GM12878 (cell line): ENCODE results near the gene CRYL1. TPM values are rescaled to one million over a fixed set of nuclear protein-coding genes. Genes with fewer than 3 reads are reported as not detected.

Source experiments
- ATAC-seq: fragments of 200-7000 bp; cut with Tn5 transposase; 3 replicates; pipeline ENCODE4 v1.9.1; 2020; ENCODE audit warnings: mild to moderate bottlenecking, moderate library complexity
- BruUV-seq: library from RNA; stranded (reverse); fragments of 400-500 nt; replicated peaks from 2 replicates; lab custom pipeline; 2021; lab: Mats Ljungman, UMichigan
- CTCF ChIA-PET: fragments of 300-600 bp; sonication (Branson Sonifier 250); formaldehyde crosslinking; extraction: SDS; loops from one replicate; lab custom pipeline; 2021; ENCODE audit warnings: inconsistent platforms; lab: Yijun Ruan, JAX
- POLR2A ChIA-PET: fragments of 350-600 bp; formaldehyde crosslinking; extraction: SDS; loops from one replicate; lab custom pipeline; 2021; ENCODE audit warnings: inconsistent platforms; lab: Charles Lee
- RAD21 ChIA-PET: fragments of 300-600 bp; sonication (Branson Sonifier 250); formaldehyde crosslinking; loops from one replicate; lab custom pipeline; 2023; ENCODE audit warnings: antibody characterized with exemption; ENCODE audit not compliant: unreplicated experiment; lab: Charles Lee
- SMC1A ChIA-PET: fragments of 300-600 bp; sonication (Branson Sonifier 250); formaldehyde crosslinking; loops from one replicate; lab custom pipeline; 2023; ENCODE audit not compliant: unreplicated experiment, uncharacterized antibody; lab: Charles Lee
- DNase-seq: peaks from one replicate; pipeline ENCODE4 v3.0.0-alpha.2; 2011; ENCODE audit warnings: low read depth, low spot score
- FAIRE-seq: peaks from 3 replicates; lab custom pipeline; 2011; peaks lifted over from hg19 to GRCh38; lab: Jason Lieb, UNC
- H2AFZ ChIP-seq: 2 replicates; pipeline ENCODE4 v1.6.0; 2011; ENCODE audit warnings: low read depth, low read length, control low read depth; ENCODE audit not compliant: control insufficient read depth
- H3K27ac ChIP-seq: 2 replicates; pipeline ENCODE4 v1.5.1; 2011; ENCODE audit warnings: control low read depth; ENCODE audit not compliant: control insufficient read depth, insufficient read depth
- H3K27me3 ChIP-seq, 2 experiments: replicated peaks in 1 of 2; 2 replicates each; pipeline versions ENCODE4 v1.6.0 to v1.6.1; 2011; ENCODE audit warnings: low read length in 1 of 2; ENCODE audit not compliant: control insufficient read depth in 2 of 2, insufficient read depth in 2 of 2
- H3K36me3 ChIP-seq, 2 experiments: 2 replicates each; pipeline ENCODE4 v1.5.1; 2011; ENCODE audit warnings: low read length in 1 of 2; ENCODE audit not compliant: control insufficient read depth in 2 of 2, insufficient read depth in 2 of 2
- H3K4me1 ChIP-seq: 2 replicates; pipeline ENCODE4 v1.6.1; 2011; ENCODE audit warnings: mild to moderate bottlenecking, low read length, moderate library complexity, mixed read lengths; ENCODE audit not compliant: control insufficient read depth, insufficient read depth
- H3K4me2 ChIP-seq: 2 replicates; pipeline ENCODE4 v1.6.0; 2011; ENCODE audit warnings: control low read depth; ENCODE audit not compliant: control insufficient read depth, insufficient read depth
- H3K4me3 ChIP-seq: fragments of 200-600 bp; sonication (generic); 2 replicates; pipeline ENCODE4 v1.5.1; 2016
- H3K79me2 ChIP-seq: 2 replicates; pipeline ENCODE4 v1.6.0; 2011; ENCODE audit warnings: low read length; ENCODE audit not compliant: control insufficient read depth, insufficient read depth
- H3K9ac ChIP-seq: 2 replicates; pipeline ENCODE4 v1.8.0; 2011; ENCODE audit warnings: low read length, control low read depth, mixed read lengths; ENCODE audit not compliant: control insufficient read depth, insufficient read depth
- H3K9me3 ChIP-seq: replicated peaks from 3 replicates; pipeline ENCODE4 v1.5.1; 2011; ENCODE audit warnings: mild to moderate bottlenecking, low read length; ENCODE audit not compliant: control insufficient read depth, insufficient read depth
- H4K20me1 ChIP-seq: 2 replicates; pipeline ENCODE4 v1.6.0; 2011; ENCODE audit not compliant: control insufficient read depth, insufficient read depth
- BMI1 ChIP-seq: fragments of 450-650 bp; IDR thresholded peaks from 2 replicates; pipeline ENCODE4 v1.6.1; 2016; ENCODE audit warnings: mild to moderate bottlenecking, moderate library complexity, borderline replicate concordance
- CHD1 ChIP-seq: IDR thresholded peaks from 2 replicates; pipeline ENCODE4 v1.6.1; 2012; ENCODE audit warnings: low read depth, low read length, improper control_type of control experiment
- CREB1 ChIP-seq: IDR thresholded peaks from 2 replicates; pipeline ENCODE4 v1.6.1; 2012; ENCODE audit warnings: low read depth, mild to moderate bottlenecking, inconsistent platforms
- DPF2 ChIP-seq: fragments of 450-650 bp; IDR thresholded peaks from 2 replicates; pipeline ENCODE4 v1.6.1; 2017; ENCODE audit warnings: mild to moderate bottlenecking
- IRF4 ChIP-seq: IDR thresholded peaks from 2 replicates; pipeline ENCODE4 v1.6.1; 2011; ENCODE audit warnings: low read depth, low read length
- JUNB ChIP-seq: IDR thresholded peaks from 2 replicates; pipeline ENCODE4 v1.6.1; 2016; ENCODE audit warnings: antibody characterized with exemption, mild to moderate bottlenecking
- MLLT1 ChIP-seq: fragments of 450-650 bp; IDR thresholded peaks from 2 replicates; pipeline ENCODE4 v1.6.1; 2016; ENCODE audit warnings: mild to moderate bottlenecking
- MXI1 ChIP-seq: fragments of 150-350 bp; IDR thresholded peaks from 2 replicates; pipeline ENCODE4 v1.6.1; 2011; ENCODE audit warnings: low read depth, mild to moderate bottlenecking, inconsistent platforms, low read length, improper control_type of control experiment
- NFIC ChIP-seq: IDR thresholded peaks from 2 replicates; pipeline ENCODE4 v1.6.1; 2012; ENCODE audit warnings: low read depth, mild to moderate bottlenecking, inconsistent platforms, low read length, moderate library complexity
- NR2C1 ChIP-seq: fragments of 450-650 bp; IDR thresholded peaks from 2 replicates; pipeline ENCODE4 v1.6.1; 2017; ENCODE audit warnings: antibody characterized with exemption, mild to moderate bottlenecking, moderate library complexity
- PKNOX1 ChIP-seq: fragments of 450-650 bp; IDR thresholded peaks from 2 replicates; pipeline ENCODE4 v1.6.1; 2016; ENCODE audit warnings: mild to moderate bottlenecking
- RFX5 ChIP-seq: IDR thresholded peaks from 2 replicates; pipeline ENCODE4 v1.6.1; 2011; ENCODE audit warnings: low read depth, low read length, improper control_type of control experiment
- SIN3A ChIP-seq: IDR thresholded peaks from 2 replicates; pipeline ENCODE4 v1.6.1; 2012; ENCODE audit warnings: low read depth, low read length, improper control_type of control experiment
- STAT3 ChIP-seq: IDR thresholded peaks from 2 replicates; pipeline ENCODE4 v1.6.1; 2011; ENCODE audit warnings: low read depth, low read length, improper control_type of control experiment
- SUPT20H ChIP-seq: IDR thresholded peaks from 2 replicates; pipeline ENCODE4 v1.6.1; 2011; ENCODE audit warnings: low read depth, mild to moderate bottlenecking, low read length, moderate library complexity, borderline replicate concordance; ENCODE audit not compliant: control insufficient read depth
- WGBS: methylation state at CpG from one replicate; pipeline ENCODE4 v1.1.6; 2016; ENCODE audit warnings: low lambda C conversion rate; ENCODE audit not compliant: insufficient replicate concordance, insufficient coverage; ENCODE audit errors: missing lambda C conversion rate; 5-methylcytosine and 5-hydroxymethylcytosine counted together
- in situ Hi-C: fragments of 300-500 bp; cut with MboI; formaldehyde crosslinking; loops from 9 replicates; pipeline ENCODE4 v1.14.3; 2018; ENCODE audit warnings: mixed read lengths
- intact Hi-C: fragments of 100-400 bp; cut with micrococcal nuclease; formaldehyde crosslinking; loops from one replicate; pipeline ENCODE4 v1.14.2; 2022; ENCODE audit not compliant: unreplicated experiment
- polyA plus RNA-seq, 11 experiments: library from polyadenylated mRNA; depleted of rRNA in 4 of 11; unstranded in 6 of 11; stranded (reverse) in 5 of 11; fragments of >200 nt; fragmentation: Nextera tagmentation in 4 of 11; fragmentation: Illumina TruSeq in 1 of 11; extraction: Ambion mirVana in 4 of 11; extraction: Trizol in 1 of 11; gene quantifications; 1 replicate in 1 of 11; 2 replicates in 10 of 11; pipeline versions ENCODE4 v1.2.1 to v1.2.3, GENCODE V29; 2011 to 2016; ENCODE audit warnings: inconsistent platforms in 2 of 11, missing spikeins in 2 of 11, low read depth in 1 of 11
- total RNA-seq, 4 experiments: library from RNA; depleted of rRNA in 3 of 4; stranded (reverse); fragments of >200 nt in 3 of 4; fragmentation: Illumina TruSeq in 1 of 4; extraction: Trizol in 1 of 4; gene quantifications; 2 replicates each; pipeline versions ENCODE4 v1.2.1 to v1.2.3, GENCODE V29; 2013 to 2021

Gene CRYL1
- total and polyA plus RNA-seq, 10 of the 15 experiments (the other 5 are each of a cell fraction or from before 2014, with no cell fraction given): 5.5 to 36.7 (median 12.2) TPM

GRCh38 chr13:20482787-20483186, 42.9 kb downstream of the CRYL1 start:
- no peak overlapping the region for H3K4me2 ChIP-seq

More at GRCh38 chr13:20482787-20483186, 42.9 kb downstream of the CRYL1 start:
- H3K36me3 ChIP-seq: no peaks in the 10 kb centered on the region; a peak in 1 of 4 replicates
- H4K20me1 ChIP-seq: no peaks in the 10 kb centered on the region
- no peak overlapping the region for H3K9ac ChIP-seq
- SMC1A ChIA-PET: no interaction called here
- H3K79me2 ChIP-seq: no peaks in the 10 kb centered on the region
- no peak overlapping the region for H3K4me3 ChIP-seq
- H3K27ac ChIP-seq: no peak overlapping the region
- H2AFZ ChIP-seq: no peak overlapping the region
- H3K4me1 ChIP-seq: no peaks in the 10 kb centered on the region
- DNase-seq (no peak), FAIRE-seq (no peak), ATAC-seq (no peak)
- in situ Hi-C loops: loop anchor here (5.0 kb wide), 1 partner anchor 295 kb away; no protein-coding TSS in a partner anchor
- CTCF ChIA-PET: interaction anchor here (1.5 kb wide), 1 partner anchor 286 kb away, joined by 9 read pairs; no protein-coding TSS in a partner anchor
- H3K27me3 ChIP-seq: no peaks in the 10 kb centered on the region
- no peaks in the 10 kb centered on the region for H3K9me3 ChIP-seq
- RAD21 ChIA-PET: no interaction called here
- BruUV-seq: no TSS peak
- intact Hi-C loops: no loop called here
- POLR2A ChIA-PET: no interaction called here
- WGBS: 94% methylated on average over 6 of the region's 6 CpGs
- TF ChIP-seq SIN3A (no peak), STAT3 (no peak), MXI1 (no peak), SUPT20H (no peak), DPF2 (no peak), JUNB (no peak), CHD1 (no peak), NR2C1 (no peak), PKNOX1 (no peak), RFX5 (no peak), BMI1 (no peak), IRF4 (no peak), NFIC (no peak), CREB1 (no peak), MLLT1 (no peak)
- TF ChIP-seq, all 136 proteins: peak for 0
